GM18526 (cell line): ENCODE measurements around the gene DDX10.

Experiments
- POLR2A ChIP-seq: IDR thresholded peaks from 3 replicates; pipeline ENCODE4 v1.6.1; 2011; ENCODE audit not compliant: insufficient read length; ENCODE audit errors: extremely low read depth

The DDX10 gene

DNA sequence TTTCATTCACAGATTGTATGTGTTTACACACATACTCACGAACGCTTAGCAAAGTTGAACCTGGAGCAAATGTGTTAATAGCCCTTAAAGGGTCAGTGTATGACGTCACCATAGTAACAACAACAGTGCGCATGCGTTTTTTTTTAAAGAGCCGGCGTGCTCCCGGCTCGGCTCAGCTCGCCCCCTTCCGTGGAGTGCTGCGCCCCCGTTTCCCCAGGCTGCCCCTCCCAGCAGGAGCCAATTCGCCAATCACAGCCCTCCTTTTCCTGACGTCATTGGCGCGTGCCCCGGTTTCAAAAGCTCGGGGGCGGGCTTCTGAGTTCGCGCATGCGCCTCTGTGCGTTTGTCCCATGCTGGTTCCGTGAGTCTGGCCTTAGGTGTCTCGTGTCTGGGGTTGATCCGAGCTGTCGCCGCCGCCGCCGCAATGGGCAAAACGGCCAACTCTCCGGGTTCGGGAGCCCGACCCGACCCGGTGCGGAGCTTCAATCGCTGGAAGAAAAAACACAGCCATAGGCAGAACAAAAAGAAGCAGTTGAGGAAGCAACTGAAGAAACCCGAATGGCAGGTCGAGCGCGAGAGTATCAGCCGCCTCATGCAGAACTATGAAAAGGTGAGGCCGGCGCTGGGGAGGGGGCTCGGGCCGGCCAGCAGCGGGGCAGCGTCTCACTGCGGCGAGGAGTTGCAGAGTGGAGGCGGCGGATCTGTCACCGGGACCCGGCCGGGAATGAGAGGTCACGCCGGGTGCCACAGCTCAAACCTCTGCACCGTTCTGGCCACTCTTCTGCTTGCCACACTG is at the start of gene DDX10:
Gene DDX10 (plus strand): TSS at position 340 of the 796 bp plus-strand sequence. CDS start 85 bp downstream, at position 425.
- TF ChIP-seq POLR2A = peak; percentile 66

DNA sequence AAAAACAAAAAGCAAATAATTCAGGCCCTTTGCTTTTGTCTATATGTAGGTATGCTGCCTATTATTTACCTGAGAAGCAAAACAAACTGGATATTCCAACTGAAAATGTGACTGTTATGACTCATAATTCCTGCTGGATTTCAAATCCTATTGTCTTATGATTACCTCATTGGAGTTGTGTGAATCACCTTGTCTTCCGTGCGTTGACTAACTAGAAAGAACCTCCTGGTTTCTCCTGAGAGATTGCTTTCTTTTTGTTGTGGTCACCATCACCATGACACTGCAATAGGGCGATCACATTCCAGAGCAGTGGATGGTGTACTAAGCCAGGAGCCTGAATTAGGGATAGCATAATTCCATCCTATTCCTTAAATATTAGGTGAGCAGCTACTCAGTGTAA is 48.3 kb upstream of the DDX10 start:
- no peak for TF ChIP-seq POLR2A

GRCh38 chr11:108617055-108617454 is 47.8 kb upstream of the DDX10 start:
- no peak for TF ChIP-seq POLR2A

DNA sequence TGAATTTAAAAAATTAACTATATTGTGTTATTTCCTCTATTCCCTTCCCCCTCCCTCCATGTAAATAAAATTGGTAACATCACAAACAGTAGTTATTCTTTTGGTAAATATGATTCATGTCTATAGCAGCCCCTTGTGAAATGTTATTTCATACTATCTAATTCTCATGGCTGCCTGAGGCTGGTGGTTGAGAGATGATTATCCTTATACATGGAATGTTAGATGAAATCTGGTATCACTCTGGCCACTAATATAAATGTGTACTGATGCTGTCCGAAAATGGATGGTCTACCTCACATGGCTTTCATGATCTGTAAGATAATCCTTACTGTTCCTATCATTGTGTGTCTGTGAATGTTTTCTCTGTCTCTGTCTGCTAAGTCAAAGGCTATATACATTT is 46.3 kb upstream of the DDX10 start:
- no peak for TF ChIP-seq POLR2A

GRCh38 chr11:108620958-108621772 is 43.7 kb upstream of the DDX10 start:
- TF ChIP-seq POLR2A = no peak

- no peak for TF ChIP-seq POLR2A
These were observed 42.5 kb upstream of the DDX10 start for GRCh38 chr11:108622341-108622740.

DNA sequence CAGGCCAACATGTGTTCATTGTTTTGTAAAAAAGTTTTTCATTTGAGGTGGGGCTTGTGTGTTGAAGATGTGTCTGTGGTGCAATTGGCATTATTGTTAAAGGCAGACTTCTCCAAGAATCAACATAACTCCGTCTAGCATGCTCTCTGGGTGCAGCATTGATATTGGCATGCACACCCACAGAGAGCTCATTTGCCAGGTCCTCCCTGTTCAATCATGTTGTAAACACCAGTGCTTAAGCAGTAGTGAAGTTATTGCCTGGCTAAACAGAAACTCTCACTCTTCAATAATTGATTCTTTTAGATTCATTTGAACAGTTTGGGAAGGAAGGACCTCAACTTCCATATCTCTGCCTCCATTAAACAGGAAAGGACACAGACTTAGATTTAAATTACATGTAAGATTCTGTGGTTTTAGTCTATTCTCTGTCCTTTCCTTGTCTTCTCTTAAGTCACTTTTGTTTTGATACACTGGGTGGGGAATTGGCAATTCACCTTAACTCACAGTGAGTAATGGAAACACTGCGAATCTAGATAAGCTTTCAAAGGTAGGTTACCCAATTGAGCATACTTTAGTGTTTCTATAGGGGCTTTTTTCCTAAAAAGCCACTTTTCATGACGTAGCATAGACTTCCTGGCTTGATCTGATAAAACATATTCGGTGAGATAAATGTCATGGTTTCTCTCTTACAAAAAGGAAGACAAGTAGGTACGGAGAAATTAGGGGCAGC is 40.5 kb upstream of the DDX10 start:
- TF ChIP-seq POLR2A = no peak

DNA sequence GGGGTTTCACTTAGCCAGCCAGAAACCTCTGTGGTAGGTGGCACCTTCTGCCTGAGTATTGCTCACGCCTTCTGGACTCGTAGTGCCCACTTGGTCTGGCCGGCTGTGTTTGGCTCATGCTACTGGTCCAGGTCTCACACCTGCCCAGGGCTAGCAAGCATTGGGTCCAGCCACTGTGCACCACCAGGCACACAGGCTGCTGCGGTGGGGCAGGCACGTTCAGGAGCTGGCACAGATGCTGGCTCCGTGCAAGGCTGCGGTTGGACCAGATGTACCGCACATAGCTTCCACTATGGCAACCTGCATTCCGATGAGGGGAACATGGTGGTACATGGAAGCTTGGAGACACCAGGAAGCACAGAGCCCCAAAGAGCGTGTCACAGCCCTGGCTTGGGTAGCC is 36.5 kb upstream of the DDX10 start:
- TF ChIP-seq POLR2A = no peak

DNA sequence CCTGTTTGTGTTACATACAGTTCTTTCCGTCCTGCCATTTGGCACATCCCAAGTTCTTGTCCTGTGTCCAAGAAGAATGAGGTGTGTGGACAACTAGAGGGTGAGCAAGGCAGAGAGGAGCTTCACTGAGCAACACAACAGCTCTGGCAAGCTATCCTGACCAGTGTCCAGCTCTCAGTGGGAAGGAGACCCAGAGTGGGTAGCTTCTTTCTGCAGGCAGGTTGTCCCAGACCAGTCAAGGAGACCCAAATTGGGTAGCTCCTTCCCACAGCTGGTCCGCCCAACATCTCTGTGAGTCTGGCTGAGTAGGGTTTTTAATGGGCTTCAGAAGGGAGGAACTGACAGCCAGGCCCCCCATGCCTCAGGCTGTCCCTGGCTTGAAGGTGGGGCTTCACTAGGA is 36.1 kb upstream of the DDX10 start:
- TF ChIP-seq POLR2A = no peak

DNA sequence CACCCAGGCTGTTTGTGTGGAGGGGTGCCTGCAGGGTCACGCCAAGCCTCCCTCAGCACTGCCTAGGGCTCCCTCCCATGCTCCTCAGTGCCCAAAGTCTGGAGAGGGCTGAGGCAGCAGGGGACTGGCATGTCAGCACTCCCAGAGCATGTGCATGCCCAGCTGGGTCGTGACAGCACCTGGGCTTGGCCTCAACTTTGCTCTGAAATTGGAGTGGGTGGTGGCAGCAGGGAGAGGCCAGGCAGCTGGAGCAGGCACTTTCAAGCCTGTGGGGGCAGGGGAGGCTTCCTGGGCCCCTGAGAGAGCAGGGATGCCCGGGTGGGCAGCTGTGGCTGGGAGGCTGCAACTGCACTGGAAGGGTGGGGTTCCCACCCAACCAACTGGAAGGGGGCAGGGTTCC is 35.6 kb upstream of the DDX10 start:
- TF ChIP-seq POLR2A = no peak

DNA sequence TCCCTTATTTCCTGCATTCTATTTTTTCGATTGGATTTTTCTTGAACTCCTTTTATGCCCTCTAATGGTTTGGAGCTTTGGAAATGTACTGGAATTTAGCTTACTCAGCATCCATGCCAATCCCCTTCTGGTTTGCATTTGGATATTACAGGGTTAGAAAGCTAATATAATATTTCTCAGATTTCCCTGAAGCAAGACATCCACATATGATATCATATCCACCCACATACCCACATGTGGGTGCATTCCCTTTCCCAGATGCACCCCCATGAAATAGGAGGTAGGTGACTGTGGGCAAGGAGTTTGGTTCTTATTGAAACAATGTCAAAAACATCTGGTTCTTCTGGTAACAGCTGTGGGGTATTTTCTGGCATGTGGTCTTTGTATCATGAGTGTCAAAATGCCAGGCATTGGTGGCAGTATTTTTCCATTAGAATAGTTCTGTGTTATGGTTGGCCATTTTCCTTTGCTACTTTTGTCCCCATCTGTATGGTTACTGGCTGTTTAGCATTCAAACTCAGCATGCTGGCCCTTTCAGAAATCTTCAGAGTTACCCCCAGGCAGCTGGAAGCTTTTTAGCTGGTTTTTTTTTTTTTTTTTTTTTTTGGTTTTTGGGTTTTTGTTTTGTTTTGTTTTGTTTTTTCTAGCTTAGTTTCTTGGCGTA is 32.7 kb upstream of the DDX10 start:
- no peak for TF ChIP-seq POLR2A

GRCh38 chr11:108635106-108635505 is 29.8 kb upstream of the DDX10 start:
- no peak for TF ChIP-seq POLR2A

GRCh38 chr11:108636222-108636621 is 28.6 kb upstream of the DDX10 start:
- TF ChIP-seq POLR2A = no peak

DNA sequence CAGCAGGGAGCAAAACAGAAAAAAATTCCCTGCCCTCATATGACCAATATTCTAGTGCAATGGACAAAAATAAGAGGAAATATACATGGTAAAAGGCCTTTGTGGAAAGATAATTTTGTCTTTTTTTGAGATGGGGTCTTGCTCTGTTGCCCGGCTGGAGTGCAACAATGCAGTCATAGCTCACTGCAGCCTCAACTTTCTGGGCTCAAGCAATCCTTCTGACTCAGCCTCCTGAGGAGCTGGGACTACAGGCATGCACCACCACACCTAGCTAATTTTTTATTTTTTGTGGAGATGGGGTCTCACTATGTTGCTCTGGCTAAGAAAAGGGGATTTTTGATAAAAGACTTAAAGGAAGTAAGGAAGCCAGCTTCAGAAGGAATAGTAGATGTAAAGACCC is 25.7 kb upstream of the DDX10 start:
- TF ChIP-seq POLR2A = no peak

DNA sequence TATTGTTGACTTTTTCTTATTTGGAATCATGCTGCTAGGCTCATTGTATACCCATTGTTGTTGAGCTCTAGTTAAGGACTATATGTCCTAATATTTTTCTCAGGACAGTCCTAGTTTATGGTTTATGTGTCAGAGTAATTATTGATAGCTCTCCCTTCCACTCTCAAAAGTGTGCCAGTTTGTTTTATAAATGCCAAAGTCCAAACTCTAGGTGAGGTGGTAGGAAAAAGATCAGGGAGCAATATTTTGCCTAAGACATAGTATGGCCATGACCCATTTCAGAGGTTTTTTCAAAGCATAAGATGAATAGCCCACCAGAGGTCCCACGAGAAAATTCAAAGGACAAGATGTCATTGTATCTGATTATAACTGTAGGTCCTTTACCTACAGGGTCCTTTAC is 20.9 kb upstream of the DDX10 start:
- TF ChIP-seq POLR2A = no peak
